CD4-positive, alpha-beta T cell treated with Interleukin-10 for 1 hour (primary cell): ENCODE measurements around the gene PHC2.
"Not testable (repeated sequence)": the region's sequence is repeated elsewhere in the genome, so short reads cannot be mapped to it uniquely, and the experiment has no call there.

Experiments used
- DNase-seq: peaks from one replicate; pipeline ENCODE4 v3.0.0-alpha.2; 2020

The PHC2 gene

GRCh38 chr1:33329600-33330305 is 101.1 kb downstream of the PHC2 start:
- DNase-seq = no peak

GRCh38 chr1:33328817-33329216 is 102.1 kb downstream of the PHC2 start:
- DNase-seq = no peak

DNA sequence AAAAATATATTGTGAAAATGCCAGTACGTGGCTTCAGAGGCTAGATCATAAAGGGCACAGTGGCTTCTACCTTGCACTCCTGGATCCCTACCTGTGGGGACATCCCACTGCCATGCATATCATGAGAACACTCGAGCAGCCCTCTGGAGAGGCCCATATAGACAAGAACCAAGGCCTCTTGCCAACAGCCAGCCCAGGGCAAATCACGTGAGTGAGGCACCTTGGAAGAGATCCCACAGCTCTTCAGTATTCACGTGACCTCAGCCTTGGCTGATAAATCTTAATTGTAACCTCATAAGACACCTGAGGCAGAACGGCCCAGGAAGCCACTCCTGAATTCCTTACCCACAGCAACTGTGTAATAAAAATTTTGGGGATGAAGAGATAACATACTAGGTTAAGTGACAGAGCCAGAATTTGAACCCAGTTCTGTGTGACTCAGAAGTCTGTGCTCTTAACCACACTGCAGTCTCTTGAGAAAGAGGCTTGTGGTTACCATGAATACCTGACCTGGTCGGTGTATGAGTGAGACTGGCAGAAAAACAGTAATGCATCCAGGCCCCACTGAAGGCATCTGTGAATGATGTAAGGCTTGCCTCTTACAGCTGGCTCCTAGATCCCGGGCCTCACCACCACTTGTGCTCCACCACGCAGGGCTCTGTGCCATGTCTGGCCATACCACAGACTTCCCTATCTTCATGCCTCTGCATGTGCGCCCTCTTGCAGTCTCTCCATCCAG is 103.1 kb downstream of the PHC2 start:
- DNase-seq = no peak

DNA sequence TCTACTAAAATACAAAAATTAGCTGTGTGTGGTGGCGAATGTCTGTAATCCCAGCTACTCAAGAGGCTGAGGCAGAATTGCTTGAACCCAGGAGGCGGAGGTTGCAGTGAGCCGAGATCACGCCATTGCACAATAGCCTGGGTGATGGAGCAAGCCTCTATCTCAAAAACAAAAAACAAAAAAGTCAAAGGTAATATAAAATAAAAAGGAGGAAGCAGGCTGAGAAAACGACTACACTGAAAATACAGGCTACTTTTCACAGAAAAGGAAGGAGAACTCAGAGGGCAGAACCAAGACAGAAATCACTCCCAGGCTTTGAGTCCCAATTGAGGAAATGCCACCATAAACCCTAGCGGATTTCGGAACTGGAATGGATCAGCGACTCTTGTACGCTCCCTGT is 104.1 kb downstream of the PHC2 start:
- DNase-seq = no peak

DNA sequence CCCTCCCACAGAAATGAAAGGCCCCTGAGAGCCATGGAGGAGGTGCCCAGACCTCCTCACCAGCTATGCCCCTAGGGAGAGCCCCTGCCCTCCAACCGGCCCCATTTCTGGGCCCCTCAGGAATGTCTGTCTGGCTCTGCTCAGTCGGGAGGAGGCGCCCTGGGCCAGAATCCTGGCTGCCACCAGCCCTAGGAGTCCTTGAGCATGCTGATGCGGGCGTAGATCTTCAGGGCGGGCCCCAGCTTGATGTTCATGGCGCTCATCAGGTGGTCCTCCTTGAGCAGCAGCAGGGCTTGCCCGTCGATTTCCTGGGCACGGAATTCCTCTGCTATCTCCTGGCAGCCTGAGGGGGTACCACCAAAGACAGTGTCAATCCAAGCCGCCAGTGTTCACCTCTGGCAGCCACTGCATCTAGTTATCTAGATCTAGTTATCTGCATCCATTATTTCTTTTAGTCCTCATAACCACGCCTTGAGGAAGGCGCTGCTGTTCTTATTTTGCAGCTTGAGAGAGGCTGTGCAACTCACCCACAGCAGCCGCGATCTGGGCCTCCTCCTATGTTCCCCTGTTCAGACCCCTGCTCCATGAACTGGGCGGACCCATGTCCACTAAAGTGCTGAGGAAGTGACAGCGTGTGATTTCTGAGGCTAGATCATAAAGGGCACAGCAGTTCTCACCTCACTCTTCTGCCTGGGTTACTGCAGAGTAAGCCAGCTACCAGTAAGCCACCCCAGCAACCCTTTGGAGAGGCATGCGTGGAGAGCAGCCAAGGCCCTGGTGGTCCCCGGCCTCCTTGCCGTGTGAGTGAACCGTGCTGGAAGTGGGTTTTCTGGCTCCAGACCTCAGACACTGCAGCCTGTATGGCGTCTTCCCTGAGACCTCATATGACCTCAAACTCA is 106.0 kb downstream of the PHC2 start:
- no peak for DNase-seq

GRCh38 chr1:33323663-33324477 is 107.0 kb downstream of the PHC2 start:
- DNase-seq = no peak

GRCh38 chr1:33322870-33323585 is 107.9 kb downstream of the PHC2 start:
- no peak for DNase-seq

DNA sequence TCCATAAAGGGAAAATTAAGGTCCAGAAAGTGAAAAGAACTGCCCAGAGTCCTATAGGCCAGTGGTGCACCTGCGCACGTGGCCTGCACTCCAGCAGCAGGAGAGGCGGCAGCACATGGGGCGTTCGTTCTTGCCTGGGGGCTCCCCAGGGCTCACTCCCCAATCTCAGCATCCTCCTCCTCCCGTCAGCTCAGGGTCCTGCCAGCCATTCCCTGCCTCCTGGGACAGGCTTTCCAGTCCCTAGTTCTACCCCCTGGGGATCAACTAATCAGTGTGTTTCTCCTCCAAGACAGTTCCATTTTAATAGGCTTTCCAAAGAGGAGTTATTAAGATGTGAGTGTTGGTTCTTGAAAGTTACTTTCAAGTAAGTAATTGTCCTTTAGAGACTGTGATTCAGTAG is 108.8 kb downstream of the PHC2 start:
- DNase-seq = no peak

DNA sequence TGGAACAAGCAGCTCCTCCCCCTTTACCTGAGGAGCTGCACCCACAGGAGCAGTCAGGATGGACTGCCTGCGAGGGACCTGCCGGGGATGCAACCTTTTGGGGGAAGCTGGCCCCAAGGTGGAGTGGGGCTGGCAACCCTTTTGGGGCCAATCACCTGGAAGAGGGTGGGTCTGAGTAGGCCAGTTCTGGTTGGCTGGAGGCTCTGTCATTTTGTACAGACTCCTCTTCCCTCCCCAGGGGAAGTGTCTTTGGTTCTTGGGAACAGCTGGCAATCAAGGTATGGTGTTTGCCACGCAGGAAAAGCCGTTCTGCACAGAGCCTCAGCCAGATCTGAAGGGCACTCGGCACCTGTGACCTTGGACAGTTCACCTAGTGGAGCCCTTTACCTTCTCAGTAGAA is 109.7 kb downstream of the PHC2 start:
- DNase-seq = no peak

DNA sequence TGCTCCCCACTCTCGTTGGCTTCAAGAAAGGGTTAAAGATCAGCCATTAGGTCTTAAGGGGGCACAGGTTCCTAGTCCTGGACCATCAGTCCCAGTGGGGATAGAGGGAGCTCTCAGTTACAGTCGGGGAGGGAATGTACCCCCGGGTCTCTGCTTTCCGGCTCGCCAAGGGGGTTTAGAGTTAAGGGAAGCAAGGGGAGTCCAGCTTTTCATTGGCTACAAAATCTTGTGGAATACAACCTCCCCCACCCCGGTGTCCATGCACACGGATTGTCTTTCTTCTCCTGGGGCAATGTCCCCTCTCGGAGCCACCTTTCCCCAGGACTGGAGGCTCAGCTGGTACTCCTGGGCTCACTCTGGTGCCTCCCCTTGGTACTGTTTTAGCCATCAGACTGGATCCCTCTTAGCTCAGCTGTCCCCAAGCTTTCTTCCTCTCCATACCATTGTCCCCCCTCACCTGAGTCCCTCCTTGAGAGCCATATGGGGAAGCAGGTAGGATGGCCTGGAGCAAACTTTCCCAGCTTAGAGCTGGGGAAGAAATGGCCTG is 110.2 kb downstream of the PHC2 start, which contains the start of gene A3GALT2:
Gene A3GALT2, minus strand, starts transcription at position 480 of the 547 bp plus-strand sequence. Its CDS starts 0 bp downstream, at position 480.
- no peak for DNase-seq

DNA sequence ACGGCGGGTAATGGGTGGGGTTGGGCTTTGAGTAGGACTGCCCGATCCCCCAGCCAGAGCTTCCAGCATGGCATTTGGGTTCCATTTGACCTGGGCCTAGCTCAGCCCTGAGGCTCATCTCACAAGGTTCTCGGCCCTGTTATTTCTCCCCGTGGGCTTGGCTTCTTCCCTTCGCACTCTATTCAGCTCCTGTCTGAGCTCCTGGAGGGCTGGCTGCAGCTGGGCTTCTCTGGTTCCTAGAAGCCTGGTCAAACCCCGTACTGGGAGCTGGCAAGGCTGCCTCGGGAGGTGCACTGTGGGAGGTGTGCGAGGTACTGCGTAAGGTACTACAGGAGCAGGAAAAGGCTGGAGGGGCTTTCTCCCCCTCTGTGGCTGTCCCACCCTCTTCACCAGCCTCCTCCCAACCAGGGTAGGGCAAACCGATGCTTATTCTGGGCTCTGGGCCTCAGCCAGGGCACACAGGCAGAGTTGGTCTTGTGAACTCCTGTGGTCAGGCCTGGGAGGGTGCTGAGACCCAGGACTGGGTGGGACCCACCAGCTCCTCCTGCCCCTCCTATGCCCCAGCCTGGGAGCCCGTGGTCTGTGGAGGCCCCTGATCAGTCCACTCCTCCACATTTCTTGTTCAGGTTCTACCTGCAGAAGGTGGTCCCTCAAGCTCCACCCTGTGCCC is 110.8 kb downstream of the PHC2 start:
- no peak for DNase-seq

DNA sequence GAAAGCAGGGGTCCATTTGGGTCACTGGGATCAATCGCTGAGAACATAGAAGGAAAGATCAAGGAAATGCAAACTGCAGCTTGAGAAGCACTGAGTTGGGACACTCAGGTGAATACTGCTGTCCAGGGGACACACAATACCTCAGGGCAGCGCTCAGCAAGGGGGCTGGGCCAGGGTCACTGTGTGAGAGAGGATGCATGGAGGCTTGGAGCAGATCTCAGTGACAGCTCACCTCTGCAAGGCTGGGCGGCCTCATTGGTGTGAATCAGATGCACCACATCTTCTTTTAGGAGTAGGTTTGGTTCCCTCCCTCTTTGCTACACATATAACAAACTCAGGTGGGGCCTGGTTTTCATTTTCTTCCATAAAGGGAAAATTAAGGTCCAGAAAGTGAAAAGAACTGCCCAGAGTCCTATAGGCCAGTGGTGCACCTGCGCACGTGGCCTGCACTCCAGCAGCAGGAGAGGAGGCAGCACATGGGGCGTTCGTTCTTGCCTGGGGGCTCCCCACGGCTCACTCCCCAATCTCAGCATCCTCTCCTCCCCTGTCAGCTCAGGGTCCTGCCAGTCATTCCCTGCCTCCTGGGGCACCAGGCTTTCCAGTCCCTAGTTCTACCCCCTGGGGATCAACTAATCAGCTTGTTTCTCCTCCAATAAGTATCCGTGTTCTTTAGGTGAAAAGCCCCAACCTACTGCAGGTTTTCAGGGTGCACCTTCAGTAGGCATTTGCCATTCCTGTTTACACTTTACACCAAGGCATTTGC is 111.5 kb downstream of the PHC2 start:
- no peak for DNase-seq

GRCh38 chr1:33317946-33318345 is 112.9 kb downstream of the PHC2 start:
- DNase-seq = no peak

DNA sequence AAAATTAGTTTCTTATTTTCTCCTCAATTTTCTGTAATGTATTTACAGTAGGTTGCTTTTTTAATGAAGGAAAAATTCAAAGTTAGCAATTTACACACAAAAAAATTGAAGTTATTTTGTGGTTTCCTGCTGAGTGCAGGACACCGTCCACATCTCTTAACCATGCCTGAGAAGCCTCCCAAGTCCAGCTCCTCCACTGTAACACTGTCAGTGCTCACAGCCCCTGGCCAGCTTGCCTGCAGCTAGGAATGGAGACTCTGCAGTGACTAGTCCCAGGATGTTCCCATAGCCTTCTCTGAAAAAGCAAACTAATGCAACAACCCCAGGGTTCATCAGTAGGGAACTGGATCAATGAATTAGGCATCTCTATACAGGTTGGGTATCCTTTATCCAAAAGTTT is 113.5 kb downstream of the PHC2 start:
- no peak for DNase-seq

- no peak for DNase-seq
Measured at GRCh38 chr1:33316601-33317000, 114.3 kb downstream of the PHC2 start.

DNA sequence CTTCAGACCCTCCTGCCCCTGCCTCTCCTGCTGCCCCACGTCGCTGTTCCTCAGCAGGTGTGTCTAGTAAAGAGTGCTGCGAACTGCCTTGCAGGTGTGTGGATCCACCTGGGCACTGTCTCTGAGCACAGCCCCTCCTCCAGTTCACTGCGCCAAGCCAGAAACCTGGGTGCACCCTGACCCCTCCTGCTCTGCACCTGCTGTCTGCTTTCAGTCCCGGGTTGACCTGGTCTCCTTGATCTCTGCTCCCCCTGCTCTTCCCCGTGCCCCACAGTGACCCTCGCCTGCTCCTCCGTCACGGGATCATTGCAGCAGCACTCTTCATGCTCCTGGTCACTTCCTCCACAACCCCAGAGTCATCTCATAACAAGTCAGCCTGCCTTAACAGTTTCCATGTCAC is 116.5 kb downstream of the PHC2 start:
- no peak for DNase-seq

GRCh38 chr1:33312413-33312749 is 118.5 kb downstream of the PHC2 start:
- no peak for DNase-seq

GRCh38 chr1:33311706-33312412 is 119.0 kb downstream of the PHC2 start:
- DNase-seq = no peak

GRCh38 chr1:33310702-33311101 is 120.2 kb downstream of the PHC2 start:
- no peak for DNase-seq

GRCh38 chr1:33309351-33309750 is 121.5 kb downstream of the PHC2 start:
- DNase-seq = not testable (repeated sequence)
